Measurements from ENCODE around the gene GPC5. TPM values are rescaled to one million over a fixed set of nuclear protein-coding genes. Genes with fewer than 3 reads are reported as not detected.

GPC5 gene
- total and polyA plus RNA-seq, 2 donors (not counting 3 experiments of a cell fraction or from before 2014, with no cell fraction given): 0.59 to 0.97 TPM

DNA sequence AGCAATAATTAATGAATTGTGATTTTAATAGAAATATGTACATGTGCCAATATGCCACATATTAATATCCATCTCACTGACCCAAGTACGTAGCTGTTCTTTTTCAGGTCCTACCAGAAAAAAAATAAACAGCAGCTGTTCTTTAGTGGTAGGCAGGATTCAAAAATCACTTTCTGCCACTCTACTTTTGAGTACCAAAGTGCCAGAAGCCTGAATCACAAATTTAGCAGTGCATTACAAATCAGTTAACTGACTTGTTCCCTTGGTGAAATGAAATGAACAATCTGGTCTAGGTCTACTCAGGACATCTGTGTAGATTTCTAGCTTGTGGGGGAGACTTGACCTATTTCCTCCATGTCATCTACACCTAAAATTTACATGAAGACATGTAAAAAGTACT, 1052.6 kb downstream of the GPC5 start:
- Histone ChIP-seq H4K20me1 (replicated peaks; ENCODE audit: control insufficient read depth, extremely low read depth, insufficient read depth, low read length) (no peaks in the 10 kb centered on the region), H2AFZ (ENCODE audit: low read depth, low read length) (no peak overlapping the region), H3K9me1 (replicated peaks; ENCODE audit: control insufficient read depth, extremely low read depth, insufficient read depth, low read length) (no peaks in the 10 kb centered on the region), H3K4me2 (ENCODE audit: insufficient read depth, low read length) (no peak overlapping the region), H3K9me3 (replicated peaks; ENCODE audit: control insufficient read depth, insufficient read depth, low read length) (no peaks in the 10 kb centered on the region), H3K36me3 (ENCODE audit: control insufficient read depth in 2 of 2, extremely low read depth in 1 of 2, insufficient read depth in 2 of 2, low read length in 2 of 2) (no peaks in the 10 kb centered on the region), H3K9ac (replicated peaks; ENCODE audit: extremely low read depth, insufficient read depth, low read length) (no peak overlapping the region), H3K79me2 (ENCODE audit: control insufficient read depth, insufficient read depth, low read length) (no peaks in the 10 kb centered on the region), H3K4me3 (replicated peaks in 1 of 3; ENCODE audit: insufficient read depth in 1 of 3, low read depth in 1 of 3, low read length in 3 of 3) (no peak overlapping the region), H3K27me3 (ENCODE audit: control insufficient read depth in 2 of 2, insufficient read depth in 2 of 2, low read length in 2 of 2) (no peaks in the 10 kb centered on the region), H3K4me1 (ENCODE audit: control insufficient read depth, extremely low read depth, insufficient read depth, low read length) (no peaks in the 10 kb centered on the region), H3K27ac (ENCODE audit: insufficient read depth, low read depth, low read length) (no peak overlapping the region)
- FAIRE-seq: no peak
- intact Hi-C loops (cut with micrococcal nuclease) (no loop called here), dilution Hi-C loops (cut with MboI; ENCODE audit: extremely low pct_ligation_motif_present, low sequenced_read_pairs) (no loop called here)
- CTCF ChIA-PET: no interaction called here
- DNase-seq (ENCODE audit: low read depth, low spot score): no peak
- POLR2A ChIA-PET: no interaction called here
- no peak for TF ChIP-seq EZH2 (IDR thresholded peaks at IDR 0.05; ENCODE audit: borderline replicate concordance, low read depth, low read length, severe bottlenecking)
- BruUV-seq (replicated peaks): no TSS peak

DNA sequence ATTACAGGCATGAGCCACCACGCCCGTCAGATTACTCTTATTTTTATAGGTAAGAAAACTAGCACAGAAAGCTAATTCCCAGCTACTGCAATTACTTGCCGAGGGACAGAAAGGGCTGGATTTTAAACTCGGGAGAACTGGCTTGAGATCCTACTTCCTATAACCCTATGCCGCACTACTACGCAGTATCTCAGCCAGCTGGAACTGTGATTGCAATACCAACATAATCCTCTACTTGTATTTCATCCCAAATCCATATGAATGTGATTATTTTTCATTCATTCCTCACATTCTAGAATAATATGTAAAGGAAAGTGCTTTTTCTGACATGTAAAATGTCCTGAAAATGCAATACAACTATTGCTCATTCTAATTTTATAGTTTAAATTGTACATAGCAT, 1054.4 kb downstream of the GPC5 start:
- dilution Hi-C loops (cut with MboI; ENCODE audit: extremely low pct_ligation_motif_present, low sequenced_read_pairs) (no loop called here), intact Hi-C loops (cut with micrococcal nuclease) (no loop called here)
- DNase-seq (ENCODE audit: low read depth, low spot score) (no peak), FAIRE-seq (no peak)
- Histone ChIP-seq H2AFZ (ENCODE audit: low read depth, low read length) (no peak overlapping the region), H3K4me2 (ENCODE audit: insufficient read depth, low read length) (no peak overlapping the region), H3K9me3 (replicated peaks; ENCODE audit: control insufficient read depth, insufficient read depth, low read length) (no peaks in the 10 kb centered on the region), H3K27me3 (ENCODE audit: control insufficient read depth in 2 of 2, insufficient read depth in 2 of 2, low read length in 2 of 2) (no peaks in the 10 kb centered on the region), H3K4me1 (ENCODE audit: control insufficient read depth, extremely low read depth, insufficient read depth, low read length) (no peaks in the 10 kb centered on the region), H4K20me1 (replicated peaks; ENCODE audit: control insufficient read depth, extremely low read depth, insufficient read depth, low read length) (no peaks in the 10 kb centered on the region), H3K4me3 (replicated peaks in 1 of 3; ENCODE audit: insufficient read depth in 1 of 3, low read depth in 1 of 3, low read length in 3 of 3) (no peak overlapping the region), H3K36me3 (ENCODE audit: control insufficient read depth in 2 of 2, extremely low read depth in 1 of 2, insufficient read depth in 2 of 2, low read length in 2 of 2) (no peaks in the 10 kb centered on the region), H3K79me2 (ENCODE audit: control insufficient read depth, insufficient read depth, low read length) (no peaks in the 10 kb centered on the region), H3K27ac (ENCODE audit: insufficient read depth, low read depth, low read length) (no peak overlapping the region), H3K9ac (replicated peaks; ENCODE audit: extremely low read depth, insufficient read depth, low read length) (no peak overlapping the region), H3K9me1 (replicated peaks; ENCODE audit: control insufficient read depth, extremely low read depth, insufficient read depth, low read length) (no peaks in the 10 kb centered on the region)
- ChIA-PET POLR2A (no interaction called here), CTCF (no interaction called here)
- BruUV-seq (replicated peaks): no TSS peak
- no peak for TF ChIP-seq MYC (IDR thresholded peaks at IDR 0.05; ENCODE audit: low read depth, low read length)
- TF ChIP-seq FOS (IDR thresholded peaks at IDR 0.05; ENCODE audit: borderline replicate concordance, insufficient read depth, low read length): no peak
- no peak for TF ChIP-seq JUN (IDR thresholded peaks at IDR 0.05; ENCODE audit: borderline replicate concordance, insufficient read depth, insufficient read length, low read depth)
- TF ChIP-seq EZH2 (IDR thresholded peaks at IDR 0.05; ENCODE audit: borderline replicate concordance, low read depth, low read length, severe bottlenecking): no peak
- TF ChIP-seq POLR2A (IDR thresholded peaks at IDR 0.05; ENCODE audit: low read depth, low read length): no peak

Measured in endothelial cell of umbilical vein (primary cell).